ENCODE results near the gene RBM7. TPM values are rescaled to one million over a fixed set of nuclear protein-coding genes. Genes with fewer than 3 reads are reported as not detected.

The RBM7 gene
- total RNA-seq, 2 experiments from 2014 or later = 21.3 to 26.3 TPM

GRCh38 chr11:114426280-114426679, 25.8 kb downstream of the RBM7 start:
- H3K9me2 ChIP-seq (ENCODE audit: insufficient read depth, low read length) = no peaks in the 10 kb centered on the region
- ChIA-PET POLR2A (no interaction called here), CTCF (ENCODE audit: unreplicated experiment) (no interaction called here)
- no peaks in the 10 kb centered on the region for H4K20me1 ChIP-seq (ENCODE audit: insufficient read depth, low read length)
- no peak overlapping the region for H2AFZ ChIP-seq (ENCODE audit: low read length)
- no peaks in the 10 kb centered on the region for H3K36me3 ChIP-seq (ENCODE audit: insufficient read depth, low read length)
- BruUV-seq (replicated peaks) = no TSS peak
- no peaks in the 10 kb centered on the region for H3K79me2 ChIP-seq (ENCODE audit: insufficient read depth, low read depth, low read length)
- H3K9me3 ChIP-seq (ENCODE audit: low read length) = no peaks in the 10 kb centered on the region
- intact Hi-C loops (cut with micrococcal nuclease; ENCODE audit: unreplicated experiment) = no loop called here
- no peak overlapping the region for H3K4me3 ChIP-seq (ENCODE audit: low read depth, low read length, poor library complexity, severe bottlenecking)
- no peak for DNase-seq (ENCODE audit: low spot score)
- no peaks in the 10 kb centered on the region for H3K4me1 ChIP-seq (ENCODE audit: insufficient read depth, low read length, poor library complexity, severe bottlenecking)
- no peak for TF ChIP-seq EZH2phosphoT487 (IDR thresholded peaks at IDR 0.05; ENCODE audit: borderline replicate concordance, low read depth, low read length)
- TF ChIP-seq, protein P1, sequence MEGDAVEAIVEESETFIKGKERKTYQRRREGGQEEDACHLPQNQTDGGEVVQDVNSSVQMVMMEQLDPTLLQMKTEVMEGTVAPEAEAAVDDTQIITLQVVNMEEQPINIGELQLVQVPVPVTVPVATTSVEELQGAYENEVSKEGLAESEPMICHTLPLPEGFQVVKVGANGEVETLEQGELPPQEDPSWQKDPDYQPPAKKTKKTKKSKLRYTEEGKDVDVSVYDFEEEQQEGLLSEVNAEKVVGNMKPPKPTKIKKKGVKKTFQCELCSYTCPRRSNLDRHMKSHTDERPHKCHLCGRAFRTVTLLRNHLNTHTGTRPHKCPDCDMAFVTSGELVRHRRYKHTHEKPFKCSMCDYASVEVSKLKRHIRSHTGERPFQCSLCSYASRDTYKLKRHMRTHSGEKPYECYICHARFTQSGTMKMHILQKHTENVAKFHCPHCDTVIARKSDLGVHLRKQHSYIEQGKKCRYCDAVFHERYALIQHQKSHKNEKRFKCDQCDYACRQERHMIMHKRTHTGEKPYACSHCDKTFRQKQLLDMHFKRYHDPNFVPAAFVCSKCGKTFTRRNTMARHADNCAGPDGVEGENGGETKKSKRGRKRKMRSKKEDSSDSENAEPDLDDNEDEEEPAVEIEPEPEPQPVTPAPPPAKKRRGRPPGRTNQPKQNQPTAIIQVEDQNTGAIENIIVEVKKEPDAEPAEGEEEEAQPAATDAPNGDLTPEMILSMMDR (conservative IDR thresholded peaks at IDR 0.05; ENCODE audit: low read length) = no peak
- H3K27ac ChIP-seq (ENCODE audit: low read depth, low read length, poor library complexity, severe bottlenecking) = no peak overlapping the region
- H3K4me2 ChIP-seq (ENCODE audit: low read length) = no peak overlapping the region

- intact Hi-C loops (cut with micrococcal nuclease; ENCODE audit: unreplicated experiment) = no loop called here
- Histone ChIP-seq H3K4me1 (ENCODE audit: insufficient read depth, low read length, poor library complexity, severe bottlenecking) (no peaks in the 10 kb centered on the region), H3K4me3 (ENCODE audit: low read depth, low read length, poor library complexity, severe bottlenecking) (no peak overlapping the region), H2AFZ (ENCODE audit: low read length) (no peak overlapping the region), H3K27ac (ENCODE audit: low read depth, low read length, poor library complexity, severe bottlenecking) (no peak overlapping the region), H4K20me1 (ENCODE audit: insufficient read depth, low read length) (no peaks in the 10 kb centered on the region), H3K4me2 (ENCODE audit: low read length) (no peak overlapping the region), H3K79me2 (ENCODE audit: insufficient read depth, low read depth, low read length) (no peaks in the 10 kb centered on the region), H3K36me3 (ENCODE audit: insufficient read depth, low read length) (no peaks in the 10 kb centered on the region), H3K9me3 (ENCODE audit: low read length) (no peaks in the 10 kb centered on the region), H3K9me2 (ENCODE audit: insufficient read depth, low read length) (no peaks in the 10 kb centered on the region)
- TF ChIP-seq EZH2phosphoT487 (IDR thresholded peaks at IDR 0.05; ENCODE audit: borderline replicate concordance, low read depth, low read length) = no peak
- TF ChIP-seq, protein P1 (conservative IDR thresholded peaks at IDR 0.05; ENCODE audit: low read length) = no peak
- DNase-seq (ENCODE audit: low spot score) = no peak
- POLR2A ChIA-PET = interaction anchor here (0.8 kb wide), 2 partner anchors 9 to 33 kb away, joined by 3 read pairs; no protein-coding TSS in a partner anchor
- no TSS peak for BruUV-seq (replicated peaks)
- CTCF ChIA-PET (ENCODE audit: unreplicated experiment) = no interaction called here
These were observed 29.8 kb downstream of the RBM7 start for GRCh38 chr11:114430290-114430689.

GRCh38 chr11:114432893-114433292, 32.4 kb downstream of the RBM7 start:
- Histone ChIP-seq H4K20me1 (ENCODE audit: insufficient read depth, low read length) (no peaks in the 10 kb centered on the region), H3K4me3 (ENCODE audit: low read depth, low read length, poor library complexity, severe bottlenecking) (no peak overlapping the region), H3K4me2 (ENCODE audit: low read length) (no peak overlapping the region), H3K9me2 (ENCODE audit: insufficient read depth, low read length) (0 out of 2 replicates have a peak, but pooled peaks cover under 1% of the 10 kb centered on the region), H3K79me2 (ENCODE audit: insufficient read depth, low read depth, low read length) (no peaks in the 10 kb centered on the region), H2AFZ (ENCODE audit: low read length) (no peak overlapping the region), H3K9me3 (ENCODE audit: low read length) (no peaks in the 10 kb centered on the region), H3K27ac (ENCODE audit: low read depth, low read length, poor library complexity, severe bottlenecking) (no peak overlapping the region), H3K36me3 (ENCODE audit: insufficient read depth, low read length) (no peaks in the 10 kb centered on the region), H3K4me1 (ENCODE audit: insufficient read depth, low read length, poor library complexity, severe bottlenecking) (no peaks in the 10 kb centered on the region)
- ChIA-PET CTCF (ENCODE audit: unreplicated experiment) (no interaction called here), POLR2A (interaction anchor here (0.9 kb wide), 1 partner anchor 15 kb away, joined by 3 read pairs; no protein-coding TSS in a partner anchor)
- DNase-seq (ENCODE audit: low spot score) = no peak
- BruUV-seq (replicated peaks) = no TSS peak
- intact Hi-C loops (cut with micrococcal nuclease; ENCODE audit: unreplicated experiment) = no loop called here
- no peak for TF ChIP-seq EZH2phosphoT487 (IDR thresholded peaks at IDR 0.05; ENCODE audit: borderline replicate concordance, low read depth, low read length)
- TF ChIP-seq, protein P1 (conservative IDR thresholded peaks at IDR 0.05; ENCODE audit: low read length) = no peak

Measured in OCI-LY7 (cell line).